HG03432 (cell line): Measurements from ENCODE around the gene PTPRN2.

Experiments
- ATAC-seq: cut with Tn5 transposase; IDR thresholded peaks from one replicate; pipeline ENCODE4 v1.9.1; 2021; ENCODE audit warnings: mild to moderate bottlenecking, moderate library complexity; ENCODE audit not compliant: unreplicated experiment

PTPRN2 gene

GRCh38 chr7:158374146-158374545 lies 213.5 kb downstream of the PTPRN2 start:
- ATAC-seq, result no peak

GRCh38 chr7:158373476-158374133 lies 214.0 kb downstream of the PTPRN2 start:
- ATAC-seq, result no peak

GRCh38 chr7:158372400-158373342 lies 215.0 kb downstream of the PTPRN2 start:
- no peak for ATAC-seq

GRCh38 chr7:158371856-158372255 lies 215.8 kb downstream of the PTPRN2 start:
- ATAC-seq, result no peak

GRCh38 chr7:158369866-158370265 lies 217.8 kb downstream of the PTPRN2 start:
- ATAC-seq, result no peak

- no peak for ATAC-seq
These were observed 218.3 kb downstream of the PTPRN2 start for GRCh38 chr7:158369290-158369689.

GRCh38 chr7:158368449-158368848 lies 219.2 kb downstream of the PTPRN2 start:
- no peak for ATAC-seq

- no peak for ATAC-seq
These were observed 220.0 kb downstream of the PTPRN2 start for GRCh38 chr7:158367634-158367982.

GRCh38 chr7:158366916-158367633 lies 220.5 kb downstream of the PTPRN2 start:
- ATAC-seq, result no peak

GRCh38 chr7:158366346-158366745 lies 221.3 kb downstream of the PTPRN2 start:
- no peak for ATAC-seq

GRCh38 chr7:158365267-158365666 lies 222.4 kb downstream of the PTPRN2 start:
- no peak for ATAC-seq

GRCh38 chr7:158364451-158364850 lies 223.2 kb downstream of the PTPRN2 start:
- no peak for ATAC-seq

GRCh38 chr7:158362912-158363905 lies 224.4 kb downstream of the PTPRN2 start:
- no peak for ATAC-seq

- no peak for ATAC-seq
These were observed 225.6 kb downstream of the PTPRN2 start for GRCh38 chr7:158362001-158362400.

GRCh38 chr7:158361326-158361946 lies 226.2 kb downstream of the PTPRN2 start:
- ATAC-seq, result no peak

GRCh38 chr7:158358926-158359645 lies 228.5 kb downstream of the PTPRN2 start:
- no peak for ATAC-seq

- no peak for ATAC-seq
These were observed 229.5 kb downstream of the PTPRN2 start for GRCh38 chr7:158357898-158358821.
